Measurements from ENCODE around the gene TRAF7.
A peak's percentile ranks its signal among the peaks of the same experiment; 100 is the strongest.

TRAF7 gene

GRCh38 chr16:2204416-2205103 is 49.0 kb downstream of the TRAF7 start:
- TF ChIP-seq ZNF274 (IDR thresholded peaks at IDR 0.05; ENCODE audit: low read depth, low read length) = no peak
- peak overlapping the region; percentile 85; the same call in 1 of the 2 replicates for H3K4me3 ChIP-seq (ENCODE audit: low read length)

- peak within 1 kb of the TSS; percentile 85 for H3K4me3 ChIP-seq (ENCODE audit: low read length)
- TF ChIP-seq ZNF274 (IDR thresholded peaks at IDR 0.05; ENCODE audit: low read depth, low read length) = no peak
Measured at GRCh38 chr16:2205104-2205966, 49.8 kb downstream of the TRAF7 start, which contains the start of gene MLST8. MLST8 (plus strand) TSS chr16:2205454; CDS start chr16:2206086, 632 bp downstream.

GRCh38 chr16:2205967-2206313 is 50.4 kb downstream of the TRAF7 start:
- H3K4me3 ChIP-seq (ENCODE audit: low read length) = peak overlapping the region; percentile 85
- no peak for TF ChIP-seq ZNF274 (IDR thresholded peaks at IDR 0.05; ENCODE audit: low read depth, low read length)

- TF ChIP-seq ZNF274 (IDR thresholded peaks at IDR 0.05; ENCODE audit: low read depth, low read length) = no peak
- peak overlapping the region; percentile 85 for H3K4me3 ChIP-seq (ENCODE audit: low read length)
Measured at GRCh38 chr16:2206420-2206779, 50.8 kb downstream of the TRAF7 start.

- no peak overlapping the region for H3K4me3 ChIP-seq (ENCODE audit: low read length)
- no peak for TF ChIP-seq ZNF274 (IDR thresholded peaks at IDR 0.05; ENCODE audit: low read depth, low read length)
Measured at GRCh38 chr16:2206780-2207433, 51.3 kb downstream of the TRAF7 start.

GRCh38 chr16:2207872-2208271 is 52.3 kb downstream of the TRAF7 start:
- TF ChIP-seq ZNF274 (IDR thresholded peaks at IDR 0.05; ENCODE audit: low read depth, low read length) = no peak
- H3K4me3 ChIP-seq (ENCODE audit: low read length) = no peak overlapping the region

- TF ChIP-seq ZNF274 (IDR thresholded peaks at IDR 0.05; ENCODE audit: low read depth, low read length) = no peak
- no peak overlapping the region for H3K4me3 ChIP-seq (ENCODE audit: low read length)
Measured at GRCh38 chr16:2208308-2208707, 52.7 kb downstream of the TRAF7 start.

GRCh38 chr16:2208772-2209171 is 53.2 kb downstream of the TRAF7 start:
- no peak overlapping the region for H3K4me3 ChIP-seq (ENCODE audit: low read length)

GRCh38 chr16:2209258-2210008 is 53.9 kb downstream of the TRAF7 start:
- H3K4me3 ChIP-seq (ENCODE audit: low read length) = no peak overlapping the region
- TF ChIP-seq ZNF274 (IDR thresholded peaks at IDR 0.05; ENCODE audit: low read depth, low read length) = no peak

More at GRCh38 chr16:2208772-2209171, 53.2 kb downstream of the TRAF7 start:
- no peak for TF ChIP-seq ZNF274 (IDR thresholded peaks at IDR 0.05; ENCODE audit: low read depth, low read length)

GRCh38 chr16:2210009-2210332 is 54.4 kb downstream of the TRAF7 start:
- TF ChIP-seq ZNF274 (IDR thresholded peaks at IDR 0.05; ENCODE audit: low read depth, low read length) = no peak
- H3K4me3 ChIP-seq (ENCODE audit: low read length) = no peak overlapping the region

- TF ChIP-seq ZNF274 (IDR thresholded peaks at IDR 0.05; ENCODE audit: low read depth, low read length) = no peak
Measured at GRCh38 chr16:2210386-2211365, 55.1 kb downstream of the TRAF7 start, which contains the start of gene BRICD5. BRICD5 (minus strand) TSS chr16:2210863; CDS start chr16:2210833, 30 bp downstream.

GRCh38 chr16:2211923-2212347 is 56.4 kb downstream of the TRAF7 start:
- TF ChIP-seq ZNF274 (IDR thresholded peaks at IDR 0.05; ENCODE audit: low read depth, low read length) = no peak
- no peak overlapping the region for H3K4me3 ChIP-seq (ENCODE audit: low read length)

More at GRCh38 chr16:2210386-2211365, 55.1 kb downstream of the TRAF7 start, which contains the start of gene BRICD5:
- no peak within 1 kb of the TSS for H3K4me3 ChIP-seq (ENCODE audit: low read length)
